Measurements from ENCODE around the gene IFNLR1. TPM values are rescaled to one million over a fixed set of nuclear protein-coding genes. Genes with fewer than 3 reads are reported as not detected.

IFNLR1 gene
- total and polyA plus RNA-seq, 2 donors from 2014 or later, result 1.6 to 4.8 TPM

- no peak for TF ChIP-seq CTCF (IDR thresholded peaks at IDR 0.05; ENCODE audit: borderline replicate concordance, extremely low read depth, insufficient read depth)
- intact Hi-C loops (cut with DNase I), result no loop called here
- Histone ChIP-seq H3K9me3 (ENCODE audit: control insufficient read depth in 2 of 3, insufficient read depth in 1 of 3, low read length in 3 of 3) (no peaks in the 10 kb centered on the region), H3K4me3 (ENCODE audit: low read length in 3 of 3) (no peak overlapping the region), H3K27ac (ENCODE audit: low read depth in 2 of 2, low read length in 2 of 2) (peak overlapping the region in 1 of 2 donors; percentile 32), H3K27me3 (ENCODE audit: control insufficient read depth, insufficient read depth, low read length) (no peaks in the 10 kb centered on the region), H3K36me3 (ENCODE audit: control insufficient read depth in 2 of 3, insufficient read depth in 3 of 3, low read length in 3 of 3) (no peaks in the 10 kb centered on the region), H3K9ac (ENCODE audit: low read length in 3 of 3) (no peak overlapping the region), H3K4me1 (ENCODE audit: control insufficient read depth in 2 of 3, insufficient read depth in 2 of 3, low read depth in 1 of 3, low read length in 3 of 3) (peaks cover 0 to 11% (median 0%) of the 10 kb centered on the region in 3 donors)
- DNase-seq (no peak), FAIRE-seq (no peak)
Observed at GRCh38 chr1:24104854-24105253, 82.2 kb downstream of the IFNLR1 start.

Other genes with a start within 250 kb of the IFNLR1 start
- gene PNRC2, start 227.5 kb downstream of the IFNLR1 start, total RNA-seq, result 107 TPM
- gene PNRC2, start 227.5 kb downstream of the IFNLR1 start, polyA plus RNA-seq (ENCODE audit: insufficient read depth, low read depth, low replicate concordance), result 86.3 TPM
- 96.2 TPM for gene SRSF10, start 207.0 kb downstream of the IFNLR1 start, total RNA-seq
- 48.5 TPM for gene SRSF10, start 207.0 kb downstream of the IFNLR1 start, polyA plus RNA-seq (ENCODE audit: insufficient read depth, low read depth, low replicate concordance)
- gene MYOM3, start 75.2 kb downstream of the IFNLR1 start, total RNA-seq, result 13.5 TPM
- 20.5 TPM for gene MYOM3, start 75.2 kb downstream of the IFNLR1 start, polyA plus RNA-seq (ENCODE audit: insufficient read depth, low read depth, low replicate concordance)
- gene IL22RA1, start 44.1 kb downstream of the IFNLR1 start, total RNA-seq, result 1.4 TPM
- 1.4 TPM for gene IL22RA1, start 44.1 kb downstream of the IFNLR1 start, polyA plus RNA-seq (ENCODE audit: insufficient read depth, low read depth, low replicate concordance)
- 1.7 TPM for gene GRHL3, start 132.1 kb upstream of the IFNLR1 start, total RNA-seq
- gene GRHL3, start 132.1 kb upstream of the IFNLR1 start, polyA plus RNA-seq (ENCODE audit: insufficient read depth, low read depth, low replicate concordance), result 0.32 TPM
- 12.2 TPM for gene STPG1, start 226.5 kb upstream of the IFNLR1 start, total RNA-seq
- 10.6 TPM for gene STPG1, start 226.5 kb upstream of the IFNLR1 start, polyA plus RNA-seq (ENCODE audit: insufficient read depth, low read depth, low replicate concordance)
- gene NIPAL3, start 228.5 kb upstream of the IFNLR1 start, total RNA-seq, result 46.4 TPM
- gene NIPAL3, start 228.5 kb upstream of the IFNLR1 start, polyA plus RNA-seq (ENCODE audit: insufficient read depth, low read depth, low replicate concordance), result 13.5 TPM